Activated CD8-positive, alpha-beta memory T cell treated with anti-CD3 and anti-CD28 coated beads for 4 hours (primary cell): ENCODE results near the gene MKRN2.
"Not testable (repeated sequence)": the region's sequence is repeated elsewhere in the genome, so short reads cannot be mapped to it uniquely, and the experiment has no call there.

ENCODE experiments used
- DNase-seq, 2 donors: peaks; one replicate each; pipeline ENCODE4 v3.0.0-alpha.2; 2020; ENCODE audit warnings: low read depth in 2 of 2

Gene MKRN2, protein sequence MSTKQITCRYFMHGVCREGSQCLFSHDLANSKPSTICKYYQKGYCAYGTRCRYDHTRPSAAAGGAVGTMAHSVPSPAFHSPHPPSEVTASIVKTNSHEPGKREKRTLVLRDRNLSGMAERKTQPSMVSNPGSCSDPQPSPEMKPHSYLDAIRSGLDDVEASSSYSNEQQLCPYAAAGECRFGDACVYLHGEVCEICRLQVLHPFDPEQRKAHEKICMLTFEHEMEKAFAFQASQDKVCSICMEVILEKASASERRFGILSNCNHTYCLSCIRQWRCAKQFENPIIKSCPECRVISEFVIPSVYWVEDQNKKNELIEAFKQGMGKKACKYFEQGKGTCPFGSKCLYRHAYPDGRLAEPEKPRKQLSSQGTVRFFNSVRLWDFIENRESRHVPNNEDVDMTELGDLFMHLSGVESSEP

DNA sequence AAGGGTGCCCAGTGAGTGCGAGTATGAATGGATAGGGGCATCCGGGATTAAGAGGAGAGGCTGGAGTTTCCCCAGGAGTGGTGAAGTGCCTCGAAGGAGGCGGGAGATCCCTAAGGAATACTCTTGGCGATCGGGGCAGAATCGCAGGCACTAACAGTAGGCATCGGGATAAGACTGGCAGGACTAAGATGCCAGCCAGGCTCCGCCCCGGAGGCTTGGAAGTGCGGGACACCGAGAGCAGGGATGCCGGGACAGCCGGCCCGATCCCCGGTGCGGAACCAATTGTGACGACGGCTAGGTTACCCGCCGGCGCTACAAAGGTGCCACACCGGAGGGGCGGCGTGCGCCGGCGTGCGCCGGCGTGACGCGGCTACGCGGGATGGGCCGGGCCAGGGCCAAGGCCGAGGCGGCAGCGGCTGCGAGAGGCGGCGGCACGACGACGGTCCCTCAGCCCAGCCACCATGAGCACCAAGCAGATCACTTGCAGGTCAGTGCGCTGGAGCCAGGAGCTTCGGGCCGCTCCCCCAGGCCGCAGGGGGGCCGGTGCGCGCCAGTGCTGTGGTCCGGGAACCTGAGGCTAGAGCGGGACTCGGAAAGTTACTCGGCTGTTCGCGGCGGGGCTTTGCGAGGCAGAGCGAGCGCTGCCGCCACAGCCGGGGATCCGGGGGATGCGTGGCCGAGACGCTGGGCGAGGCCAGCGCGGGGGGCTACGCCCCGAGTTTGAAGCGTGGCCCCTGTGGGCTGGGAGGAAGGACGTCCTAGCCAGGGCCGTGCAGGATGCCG lies at the start of gene MKRN2:
MKRN2 (plus strand) TSS at position 398 of the 783 bp plus-strand sequence; CDS start at position 462, 64 bp downstream.
- DNase-seq, result peak; percentile 67 to 70

DNA sequence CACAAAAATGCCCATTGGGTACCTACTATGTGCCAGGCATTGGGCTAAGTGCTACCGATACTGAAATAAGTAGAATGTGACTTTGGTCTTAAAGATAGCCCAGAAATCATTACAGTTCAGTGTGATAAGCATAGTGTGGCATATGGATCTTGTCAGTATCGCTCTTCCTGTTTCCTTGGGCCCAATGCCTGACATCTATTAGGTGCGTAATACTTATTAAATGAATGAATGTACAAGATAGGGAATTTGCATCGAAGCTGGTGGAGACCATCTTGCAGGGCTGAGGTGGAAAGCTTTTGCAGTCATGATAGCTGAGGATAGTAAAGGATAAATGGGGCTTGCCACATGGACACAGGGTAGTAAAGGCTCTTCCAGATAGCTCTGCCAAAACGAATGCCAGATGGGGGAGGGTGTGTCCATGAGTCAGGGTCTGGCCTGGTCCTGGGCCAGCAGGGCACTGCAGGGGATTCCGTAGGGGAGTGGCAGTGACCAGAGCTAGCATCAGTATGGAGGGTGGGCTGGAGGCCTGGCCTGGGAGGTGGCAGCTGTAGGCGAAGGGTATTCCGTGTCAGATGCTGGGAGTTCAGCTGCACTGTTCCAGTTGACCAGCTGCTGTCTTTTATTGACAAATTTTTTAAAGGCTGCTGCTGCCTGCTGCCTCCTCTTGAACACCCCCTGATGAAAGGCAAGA lies 49.2 kb upstream of the MKRN2 start:
- no peak for DNase-seq

DNA sequence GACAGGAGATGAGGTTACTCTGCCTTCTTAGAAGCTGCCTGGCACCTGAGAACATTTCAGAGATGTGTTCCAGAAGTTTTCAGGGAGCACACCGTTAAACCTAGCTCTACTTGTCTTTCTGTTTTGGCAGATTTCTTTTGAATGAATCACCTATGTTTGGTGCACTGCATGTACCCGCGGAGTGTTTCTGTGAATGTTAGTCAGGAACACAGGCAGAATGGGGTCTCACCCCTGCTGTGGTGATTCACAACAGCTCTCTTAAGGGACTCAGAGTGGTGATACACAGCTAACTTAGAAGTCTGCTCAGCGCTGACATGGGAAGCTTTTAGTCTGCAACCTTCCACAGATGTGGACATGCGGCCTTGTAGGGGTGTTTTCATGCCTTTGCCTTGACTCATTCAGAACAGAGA lies 48.6 kb upstream of the MKRN2 start:
- no peak for DNase-seq

DNA sequence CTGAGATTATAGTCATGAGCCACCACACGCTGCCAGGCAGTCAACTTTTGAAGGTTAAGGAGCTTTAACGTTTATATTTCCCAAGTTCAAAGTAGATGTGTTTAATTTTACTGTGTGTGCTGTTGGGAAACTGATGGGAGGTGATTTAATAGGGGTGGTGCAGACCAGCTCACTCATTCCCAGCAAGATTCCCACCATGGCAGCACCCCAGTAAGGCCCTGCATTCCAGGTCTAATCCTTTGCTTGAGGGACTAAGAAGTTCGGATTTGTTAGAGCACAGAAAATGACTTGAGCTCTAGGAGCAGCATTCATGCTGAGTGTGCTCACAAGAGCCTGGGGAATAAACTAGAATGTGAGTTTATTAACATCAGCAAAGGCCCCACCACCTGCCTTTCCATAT lies 47.4 kb upstream of the MKRN2 start:
- no peak for DNase-seq

DNA sequence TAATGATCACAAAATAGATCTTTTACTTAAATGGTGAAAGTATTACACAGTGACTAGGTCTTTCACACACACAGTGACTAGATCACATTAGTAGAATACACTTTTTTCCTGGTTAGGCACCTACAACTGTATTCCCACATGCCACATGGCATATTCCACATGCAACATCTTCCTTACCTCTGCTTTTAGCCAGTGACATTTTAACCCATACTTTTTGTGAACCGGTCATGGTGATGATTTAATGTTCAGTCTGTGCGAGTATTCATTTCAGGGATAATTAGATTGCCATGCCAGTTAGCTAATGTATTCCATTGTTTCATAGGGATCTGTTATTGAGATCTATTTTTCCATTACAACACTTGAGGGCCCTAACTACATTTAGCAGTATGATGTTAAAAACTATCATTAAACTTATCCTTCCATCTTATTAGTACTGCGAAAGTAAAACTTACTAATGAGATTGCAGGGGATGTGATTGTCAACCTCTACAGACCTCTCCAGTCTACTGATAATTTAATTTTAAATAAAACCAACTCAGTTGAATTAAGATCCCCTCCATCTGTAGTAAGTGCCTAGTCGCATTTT lies 44.3 kb upstream of the MKRN2 start:
- no peak for DNase-seq

DNA sequence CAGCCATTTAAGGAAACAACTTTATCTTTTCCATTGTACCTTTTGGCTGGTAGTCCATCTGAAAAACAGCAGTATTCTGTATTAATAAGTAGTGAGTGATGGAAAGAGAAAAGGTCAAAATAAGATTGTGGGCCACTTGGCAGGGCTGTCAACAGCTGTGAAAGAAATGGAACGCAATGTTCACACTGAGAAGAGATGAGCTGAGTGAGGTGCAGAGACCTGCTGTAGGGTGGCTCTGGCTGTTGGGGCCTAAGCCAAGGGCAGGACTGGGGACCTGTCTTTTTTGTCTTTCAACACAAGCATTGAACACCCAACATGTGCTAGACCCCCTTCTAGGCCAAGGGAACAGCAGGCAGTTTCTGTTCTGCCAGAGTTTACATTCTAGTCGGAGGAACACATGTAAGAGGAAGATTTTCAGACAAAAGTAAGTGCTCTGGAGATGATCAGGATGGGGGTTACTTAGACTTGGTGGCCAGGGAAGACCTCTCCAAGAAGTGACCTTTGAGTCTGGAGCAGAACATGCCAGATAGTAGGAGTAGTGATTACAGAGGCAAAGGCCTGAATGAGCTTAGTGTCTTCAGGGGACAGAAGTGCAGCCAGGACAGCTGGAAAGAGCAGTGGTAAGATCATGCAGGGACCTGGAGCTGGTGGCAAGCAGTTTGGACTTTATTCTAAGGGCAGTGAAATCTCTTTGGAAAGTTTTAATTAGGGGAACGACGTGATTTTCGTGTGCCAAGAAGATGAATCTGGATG lies 43.0 kb upstream of the MKRN2 start:
- DNase-seq, result no peak

DNA sequence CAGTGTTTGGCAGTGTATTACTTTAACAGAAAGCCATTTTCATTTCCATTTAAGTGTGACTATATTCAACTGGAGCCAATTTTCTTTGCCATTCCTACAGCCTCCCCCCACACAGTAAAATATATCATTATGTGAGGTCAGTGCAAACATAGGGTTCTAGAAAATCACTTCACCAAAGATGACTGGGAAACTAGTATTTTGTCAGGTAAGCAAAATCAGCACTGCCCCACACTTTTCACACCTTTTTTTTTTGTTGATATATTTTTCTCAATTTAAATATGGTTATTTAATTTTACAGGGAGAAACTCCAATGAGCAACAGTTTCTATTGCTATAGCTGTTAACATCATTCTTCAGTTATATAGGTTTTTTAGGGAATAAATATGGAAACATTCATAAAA lies 41.3 kb upstream of the MKRN2 start:
- DNase-seq, result no peak

DNA sequence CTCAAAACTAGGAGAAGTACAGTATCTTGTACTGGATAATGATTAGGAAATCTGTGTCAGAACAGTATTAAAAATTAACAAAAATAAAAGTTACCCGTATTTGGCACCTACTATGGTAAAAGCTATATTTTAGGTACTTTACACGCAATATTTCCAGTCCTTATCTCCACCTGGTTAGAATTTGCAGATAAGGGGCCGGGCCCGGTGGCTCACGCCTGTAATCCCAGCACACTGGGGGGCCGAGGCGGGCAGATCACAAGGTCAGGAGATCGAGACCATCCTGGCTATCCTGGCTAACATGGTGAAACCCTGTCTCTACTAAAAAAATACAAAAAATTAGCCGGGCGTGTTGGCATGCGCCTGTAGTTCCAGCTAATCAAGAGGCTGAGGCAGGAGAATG lies 40.0 kb upstream of the MKRN2 start:
- no peak for DNase-seq

DNA sequence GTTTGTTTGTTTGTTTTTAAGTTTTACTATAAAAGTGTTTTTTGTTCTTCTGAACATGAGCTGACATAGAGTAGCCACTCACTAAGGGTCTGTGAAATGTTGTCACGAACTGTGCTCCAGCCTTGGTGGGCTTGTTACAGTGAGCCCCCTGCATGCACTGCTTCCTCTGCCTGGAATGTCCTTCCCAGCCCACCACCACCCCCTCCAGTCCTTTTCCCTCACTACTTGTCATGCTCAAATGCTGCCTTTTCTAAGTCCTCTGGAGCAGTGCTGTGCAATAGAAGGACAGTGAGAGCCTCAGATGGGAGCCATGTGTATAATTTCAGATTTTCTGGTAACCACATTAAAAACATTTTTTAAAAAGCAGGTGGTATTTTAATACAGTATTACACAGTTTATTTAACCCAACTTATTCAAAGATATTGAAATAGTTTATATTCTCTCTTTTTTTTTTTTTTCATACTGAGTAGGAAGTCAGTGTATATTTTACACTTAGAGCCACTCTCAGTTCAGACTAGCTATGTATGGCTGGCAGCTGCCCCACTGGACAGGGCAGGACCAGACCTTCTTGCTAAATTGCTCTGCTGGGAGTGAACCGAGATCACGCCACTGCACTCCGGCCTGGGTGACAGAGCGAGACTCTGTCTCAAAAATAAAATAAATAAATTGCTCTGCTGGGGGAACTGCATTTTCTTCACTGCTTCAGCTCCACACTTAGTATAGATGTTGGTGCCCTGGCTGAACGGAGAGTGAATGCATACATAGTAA lies 38.4 kb upstream of the MKRN2 start:
- no peak for DNase-seq

DNA sequence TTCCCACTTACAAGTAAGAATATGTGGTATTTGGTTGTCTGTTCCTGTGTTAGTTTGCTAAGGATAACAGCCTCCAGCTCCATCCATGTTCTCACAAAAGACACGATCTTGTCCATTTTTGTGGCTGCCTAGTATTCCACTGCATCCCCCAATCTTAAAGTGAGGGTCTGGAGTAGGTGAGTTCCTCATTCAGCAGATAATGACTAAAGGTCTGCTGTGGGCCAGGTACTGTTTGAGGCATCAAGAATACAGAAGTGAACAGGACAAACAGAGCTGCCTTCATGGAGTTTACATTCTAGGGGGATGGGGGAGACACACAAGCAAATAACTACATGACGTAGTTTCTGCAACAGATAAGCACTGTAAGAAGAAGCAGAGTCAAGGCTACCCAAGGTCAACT lies 35.9 kb upstream of the MKRN2 start:
- no peak for DNase-seq

DNA sequence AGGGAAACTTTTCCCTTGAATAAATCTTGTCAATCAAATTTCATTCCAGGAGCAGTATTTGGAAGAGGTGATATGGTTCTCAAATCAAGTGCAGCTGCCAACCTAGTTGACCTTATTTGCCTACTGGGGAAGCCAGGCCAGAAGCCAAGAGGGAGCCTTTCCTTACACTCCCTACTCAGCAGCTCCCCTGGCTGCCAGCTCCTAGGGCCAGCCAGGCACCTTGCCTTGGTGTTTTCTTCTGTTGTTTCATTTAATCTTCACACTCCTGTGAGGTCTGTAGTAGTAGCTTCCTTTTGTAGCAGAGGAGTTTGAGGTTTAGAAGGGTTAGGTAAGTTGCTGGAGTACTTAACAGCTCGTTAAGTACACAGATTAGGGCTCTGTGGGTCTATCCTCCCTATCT lies 34.2 kb upstream of the MKRN2 start:
- DNase-seq, result no peak

DNA sequence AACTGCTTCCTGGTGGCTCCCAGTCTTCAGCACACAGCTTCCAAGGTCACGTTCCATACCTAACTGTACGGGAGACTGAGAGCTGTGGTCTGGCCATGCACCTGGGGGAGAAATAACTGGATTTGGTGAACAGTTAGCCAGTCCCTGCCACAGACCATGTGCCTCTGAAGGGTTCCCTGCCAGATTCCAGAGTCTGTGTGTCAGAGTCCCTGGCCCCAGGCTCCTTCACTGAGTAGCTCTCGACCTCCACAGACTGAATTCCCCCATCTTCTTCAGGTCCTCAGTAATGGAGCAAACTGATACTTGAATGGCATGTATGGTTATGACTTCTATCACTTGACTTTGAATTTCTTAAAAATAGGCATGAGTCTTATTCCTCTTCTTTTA lies 29.1 kb upstream of the MKRN2 start:
- no peak for DNase-seq

DNA sequence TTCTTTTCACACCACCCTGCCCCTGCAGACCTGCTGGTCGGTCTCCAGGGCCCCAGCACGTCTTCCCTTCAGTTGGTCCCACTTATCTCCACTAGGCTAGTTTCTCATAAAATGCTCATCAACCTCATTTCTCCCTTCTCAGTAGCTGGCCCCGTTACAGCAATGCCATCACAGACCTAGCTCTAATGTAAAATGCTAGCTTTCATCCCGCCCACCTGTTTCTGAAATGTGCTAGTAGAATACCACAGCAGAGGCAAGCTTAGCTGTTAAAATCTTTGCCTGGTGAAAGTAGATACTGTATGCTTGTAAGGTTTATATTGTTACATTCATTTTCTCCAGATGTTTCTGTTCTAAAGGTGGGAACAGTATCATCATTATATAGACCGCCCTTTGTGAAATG lies 24.7 kb upstream of the MKRN2 start:
- DNase-seq, result no peak

DNA sequence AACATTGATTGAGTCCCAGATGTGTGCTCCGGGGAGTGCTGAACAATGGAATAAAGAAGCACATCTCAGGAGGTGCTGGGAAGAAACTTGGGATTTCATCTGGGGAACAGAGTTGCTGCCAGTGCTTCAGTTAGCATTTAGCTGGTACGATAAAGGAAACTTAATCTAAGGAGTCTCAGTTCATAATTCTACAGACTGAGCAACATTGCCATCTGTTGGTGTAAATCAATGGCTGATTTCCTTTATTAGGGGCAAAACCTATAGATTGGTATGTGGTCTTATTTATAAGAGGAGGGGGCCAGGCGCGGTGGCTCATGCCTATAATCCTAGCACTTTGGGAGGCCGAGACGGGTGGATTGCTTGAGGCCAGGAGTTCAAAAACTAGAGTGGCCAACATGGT lies 20.5 kb upstream of the MKRN2 start:
- no peak for DNase-seq

DNA sequence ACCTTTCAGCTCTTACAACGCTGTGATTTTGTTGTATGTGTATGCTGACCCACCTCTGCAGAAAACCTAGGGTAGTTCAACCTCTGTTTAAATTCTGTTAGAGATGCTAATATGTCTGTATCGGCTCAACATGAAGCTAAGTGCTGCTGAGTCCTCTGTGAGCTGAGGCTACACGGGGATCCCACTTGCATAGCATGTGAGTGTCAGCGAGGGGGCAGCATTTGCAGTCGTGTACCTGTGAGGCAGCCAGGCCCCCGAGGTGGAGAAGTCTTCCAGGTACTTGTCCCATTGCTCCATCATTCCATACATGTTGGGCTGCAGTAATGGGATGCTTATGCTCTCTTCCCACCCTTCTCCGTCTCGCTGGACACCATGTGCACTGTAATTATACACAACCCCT lies 15.3 kb upstream of the MKRN2 start:
- no peak for DNase-seq

DNA sequence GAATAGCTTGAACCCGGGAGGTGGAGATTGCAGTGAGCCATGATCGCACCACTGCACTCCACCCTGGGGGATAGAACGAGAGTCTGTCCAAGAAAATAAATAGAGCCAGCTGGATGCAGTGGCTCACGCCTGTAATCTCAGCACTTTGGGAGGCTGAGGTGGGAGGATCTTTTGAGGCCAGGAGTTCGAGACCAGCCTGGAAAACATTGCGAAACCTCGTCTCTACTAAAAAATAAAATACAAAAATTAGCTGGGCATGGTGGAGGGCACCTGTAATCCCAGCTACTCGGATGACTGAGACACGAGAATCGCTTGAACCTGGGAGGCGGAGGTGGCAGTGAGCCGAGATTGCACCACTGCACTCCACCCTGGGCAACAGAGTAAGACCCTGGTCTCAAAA lies 13.4 kb upstream of the MKRN2 start:
- DNase-seq, result not testable (repeated sequence)

DNA sequence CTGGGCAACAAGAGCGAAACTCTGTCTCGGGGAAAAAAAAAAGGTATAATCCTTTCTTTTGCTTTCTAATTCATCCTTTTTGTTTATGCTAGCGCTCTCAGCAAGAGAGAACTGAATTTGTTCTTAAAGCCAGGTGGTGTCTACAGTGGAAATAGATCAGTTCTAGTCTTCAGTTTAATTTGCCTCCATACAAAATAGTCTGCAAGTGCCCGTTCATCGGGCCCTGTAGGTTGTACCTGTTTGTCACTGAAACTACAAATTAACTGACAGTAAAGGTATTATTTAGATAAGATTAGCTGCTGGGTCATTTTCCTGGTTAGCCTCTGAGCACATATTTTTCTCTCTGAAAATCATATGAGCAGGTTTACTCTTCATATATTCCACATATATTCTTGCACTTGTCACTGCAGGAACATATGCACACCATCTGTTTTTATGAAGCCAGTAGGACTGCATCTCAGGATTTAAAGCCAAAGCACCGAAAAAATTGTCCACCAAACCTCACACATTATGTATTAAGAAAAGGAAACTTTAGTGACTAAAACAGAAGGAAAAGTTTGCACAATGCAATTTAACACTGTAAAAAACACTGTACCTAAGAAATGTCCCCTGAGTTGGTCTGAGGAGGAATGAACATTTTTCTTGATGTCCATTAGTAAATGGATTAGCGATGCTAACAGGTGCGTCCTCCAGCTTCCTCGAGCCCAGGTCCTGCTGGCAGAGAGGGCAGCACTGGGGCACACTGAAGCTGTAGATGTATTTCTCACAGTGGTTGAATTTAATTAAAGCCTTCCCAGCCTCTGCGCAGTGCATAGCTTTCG lies 12.0 kb upstream of the MKRN2 start:
- DNase-seq, result no peak

DNA sequence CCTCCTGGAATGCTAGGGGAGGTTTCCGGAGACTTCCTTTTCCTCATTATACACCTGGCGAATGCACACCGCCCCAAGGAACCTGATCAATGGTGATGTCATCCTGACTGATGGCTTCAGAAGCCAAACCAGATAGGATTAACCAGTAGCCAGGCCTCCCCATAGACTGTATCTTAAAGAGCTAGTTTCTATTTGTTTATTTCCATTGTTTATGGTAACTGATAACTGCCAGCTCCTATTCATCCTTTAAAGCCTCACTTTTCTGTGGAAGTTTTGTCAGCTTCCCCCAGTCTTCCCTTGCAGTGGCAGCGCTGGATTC lies 11.5 kb upstream of the MKRN2 start, which contains the start of gene MKRN2OS:
MKRN2OS (minus strand) TSS at position 27 of the 319 bp plus-strand sequence. CDS start 35 bp downstream, outside the sequence.
- no peak for DNase-seq

DNA sequence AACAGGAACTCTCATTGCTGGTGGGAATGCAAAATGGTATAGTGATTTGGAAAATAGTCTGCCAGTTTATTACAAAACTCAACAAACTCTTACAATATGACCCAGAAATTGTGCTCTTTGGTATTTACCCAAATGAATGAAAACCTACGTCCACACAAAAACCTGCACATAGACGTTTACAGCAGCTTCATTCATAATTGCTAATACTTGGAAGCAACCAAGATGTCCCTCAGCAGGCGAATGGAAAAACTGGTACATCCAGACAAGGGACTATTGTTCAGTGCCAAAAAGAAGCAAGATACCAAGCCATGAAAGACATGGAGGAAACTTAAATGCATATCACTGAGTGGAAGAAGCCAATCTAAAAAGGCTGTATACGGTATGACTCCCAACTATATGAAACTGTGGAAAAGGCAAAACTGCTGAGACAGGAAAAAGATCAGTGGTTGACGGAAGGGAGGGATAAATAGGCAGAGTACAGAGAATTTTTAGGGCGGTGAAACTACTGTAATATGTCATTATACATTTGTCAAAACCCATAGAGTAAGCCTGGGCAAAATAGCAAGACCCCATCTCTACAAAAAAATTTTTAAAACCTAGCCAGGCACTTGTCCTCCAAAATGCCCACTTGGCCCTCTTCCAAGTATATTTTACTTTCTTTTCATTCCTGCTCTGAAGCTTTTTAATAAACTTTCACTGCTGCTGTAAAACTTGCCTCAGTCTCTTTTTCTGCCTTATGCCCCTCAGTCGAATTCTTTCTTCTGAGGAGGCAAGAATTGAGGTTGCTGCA lies 6.7 kb upstream of the MKRN2 start:
- DNase-seq, result no peak
